Liver (tissue), 9 donors: ENCODE results near the gene PRB3. TPM values are rescaled to one million over a fixed set of nuclear protein-coding genes. Genes with fewer than 3 reads are reported as not detected.

Experiments
- DNase-seq: peaks from one replicate; pipeline ENCODE4 v3.0.0-alpha.2; 2017; ENCODE audit warnings: low spot score
- H3K27ac ChIP-seq, 2 donors: one replicate each; pipeline ENCODE4 v1.7.0; 2013; ENCODE audit warnings: inconsistent platforms in 2 of 2, low read length in 2 of 2, control low read depth in 1 of 2, low read depth in 1 of 2, mild to moderate bottlenecking in 1 of 2
- H3K27me3 ChIP-seq, 4 donors: one replicate each; pipeline versions ENCODE4 v1.6.1 to v1.7.0; 2013; ENCODE audit warnings: low read length in 3 of 4, inconsistent platforms in 1 of 4, mild to moderate bottlenecking in 1 of 4, moderate library complexity in 1 of 4; ENCODE audit not compliant: control insufficient read depth in 4 of 4, insufficient read depth in 4 of 4
- H3K36me3 ChIP-seq, 4 donors: one replicate each; pipeline versions ENCODE4 v1.6.1 to v1.7.0; 2013; ENCODE audit warnings: low read length in 3 of 4, mild to moderate bottlenecking in 3 of 4, low read depth in 1 of 4, moderate library complexity in 1 of 4; ENCODE audit not compliant: control insufficient read depth in 4 of 4, insufficient read depth in 3 of 4
- H3K4me1 ChIP-seq, 4 donors: one replicate each; pipeline versions ENCODE4 v1.6.1 to v1.7.0; 2013; ENCODE audit warnings: low read length in 3 of 4, mild to moderate bottlenecking in 3 of 4, moderate library complexity in 1 of 4; ENCODE audit not compliant: control insufficient read depth in 4 of 4, insufficient read depth in 4 of 4
- H3K4me3 ChIP-seq, 3 donors: one replicate each; pipeline versions ENCODE4 v1.6.1 to v1.7.0; 2013; ENCODE audit warnings: low read length in 3 of 3, control low read depth in 1 of 3, low read depth in 1 of 3, mild to moderate bottlenecking in 1 of 3
- H3K9ac ChIP-seq, 2 donors: one replicate each; pipeline ENCODE4 v1.7.0; 2013; ENCODE audit warnings: low read length in 2 of 2, mild to moderate bottlenecking in 2 of 2, moderate library complexity in 2 of 2, control low read depth in 1 of 2, low read depth in 1 of 2
- H3K9me3 ChIP-seq, 4 donors: one replicate each; pipeline versions ENCODE4 v1.6.1 to v1.7.0; 2013; ENCODE audit warnings: low read length in 3 of 4; ENCODE audit not compliant: control insufficient read depth in 4 of 4
- ATF3 ChIP-seq: IDR thresholded peaks from 2 replicates; pipeline ENCODE4 v1.6.1; 2016; ENCODE audit warnings: antibody characterized with exemption
- CTCF ChIP-seq: fragments of 150-350 bp; IDR thresholded peaks from 2 replicates; pipeline ENCODE4 v1.5.1; 2017; ENCODE audit warnings: improper control_type of control experiment, low read depth, low read length; ENCODE audit not compliant: missing input control
- EGR1 ChIP-seq, 2 donors: IDR thresholded peaks; 2 replicates each; pipeline ENCODE4 v1.6.1; 2016 to 2018; ENCODE audit warnings: antibody characterized with exemption in 2 of 2, low read depth in 2 of 2
- FOXA1 ChIP-seq: IDR thresholded peaks from 2 replicates; pipeline ENCODE4 v1.6.1; 2016; ENCODE audit warnings: antibody characterized with exemption
- FOXA2 ChIP-seq: IDR thresholded peaks from 2 replicates; pipeline ENCODE4 v1.6.1; 2016; ENCODE audit warnings: antibody characterized with exemption
- GABPA ChIP-seq, 2 donors: IDR thresholded peaks in 1 of 2; conservative IDR thresholded peaks in 1 of 2; 2 replicates each; pipeline ENCODE4 v1.6.1; 2016; ENCODE audit warnings: antibody characterized with exemption in 2 of 2, mild to moderate bottlenecking in 1 of 2, moderate library complexity in 1 of 2
- HNF4A ChIP-seq, 2 donors: conservative IDR thresholded peaks; 2 replicates each; pipeline ENCODE4 v1.6.1; 2016; ENCODE audit warnings: antibody characterized with exemption in 2 of 2, mild to moderate bottlenecking in 2 of 2
- HNF4G ChIP-seq: IDR thresholded peaks from 2 replicates; pipeline ENCODE4 v1.6.1; 2016; ENCODE audit warnings: antibody characterized with exemption
- JUND ChIP-seq, 2 donors: IDR thresholded peaks; 2 replicates each; pipeline ENCODE4 v1.6.1; 2016; ENCODE audit warnings: antibody characterized with exemption in 2 of 2
- MAX ChIP-seq: IDR thresholded peaks from 2 replicates; pipeline ENCODE4 v1.6.1; 2016; ENCODE audit warnings: antibody characterized with exemption
- RAD21 ChIP-seq, 2 donors: IDR thresholded peaks; 2 replicates each; pipeline ENCODE4 v1.6.1; 2016; ENCODE audit warnings: antibody characterized with exemption in 2 of 2, mild to moderate bottlenecking in 2 of 2
- REST ChIP-seq: IDR thresholded peaks from 2 replicates; pipeline ENCODE4 v1.6.1; 2016; ENCODE audit warnings: antibody characterized with exemption, mild to moderate bottlenecking
- RXRA ChIP-seq, 2 donors: IDR thresholded peaks; 2 replicates each; pipeline ENCODE4 v1.6.1; 2017 to 2018; ENCODE audit warnings: antibody characterized with exemption in 2 of 2, mild to moderate bottlenecking in 1 of 2
- SP1 ChIP-seq: IDR thresholded peaks from 2 replicates; pipeline ENCODE4 v1.6.1; 2018; ENCODE audit warnings: antibody characterized with exemption, mild to moderate bottlenecking
- TAF1 ChIP-seq: conservative IDR thresholded peaks from 2 replicates; pipeline ENCODE4 v1.6.1; 2016; ENCODE audit warnings: antibody characterized with exemption, mild to moderate bottlenecking
- YY1 ChIP-seq: IDR thresholded peaks from 2 replicates; pipeline ENCODE4 v1.6.1; 2016; ENCODE audit warnings: antibody characterized with exemption, mild to moderate bottlenecking
- ZBTB33 ChIP-seq: IDR thresholded peaks from 2 replicates; pipeline ENCODE4 v1.6.1; 2016; ENCODE audit warnings: antibody characterized with exemption
- WGBS: extraction: QIAGEN DNeasy Blood & Tissue Kit; methylation state at CpG from one replicate; pipeline ENCODE4 v1.1.7; 2013; 5-methylcytosine and 5-hydroxymethylcytosine counted together
- polyA plus RNA-seq, 2 donors: library from polyadenylated mRNA; stranded (reverse) in 1 of 2; unstranded in 1 of 2; fragments of 200-250 nt in 1 of 2; fragments of >200 nt in 1 of 2; fragmentation: Nextera tagmentation in 1 of 2; extraction: Ambion mirVana in 1 of 2; gene quantifications; one replicate each; pipeline versions ENCODE4 v1.2.1 to v1.2.3, GENCODE V29; 2013 to 2015
- total RNA-seq, 2 donors: library from RNA; depleted of rRNA; stranded (reverse); fragments of >200 nt; gene quantifications; one replicate each; pipeline ENCODE4 v1.2.3, GENCODE V29; 2014
- donor health status: healthy.
- donor health status: healthy.
- donor health status: healthy.
- donor health status: healthy.
- donor health status: healthy.

PRB3 gene
- total and polyA plus RNA-seq, 4 donors = not detected

GRCh38 chr12:11242656-11243055 lies 26.9 kb downstream of the PRB3 start:
- TF ChIP-seq CTCF (no peak), YY1 (no peak), ZBTB33 (no peak), ATF3 (no peak), GABPA (IDR thresholded peaks at IDR 0.05 in 1 of 2, conservative IDR thresholded peaks at IDR 0.05 in 1 of 2) (no peak), RXRA (IDR thresholded peaks at IDR 0.05) (no peak), RAD21 (IDR thresholded peaks at IDR 0.05) (no peak), JUND (IDR thresholded peaks at IDR 0.05) (no peak), SP1 (no peak), EGR1 (IDR thresholded peaks at IDR 0.05; ENCODE audit: low read depth in 2 of 2) (no peak), MAX (no peak), HNF4A (conservative IDR thresholded peaks at IDR 0.05) (no peak), HNF4G (no peak), FOXA1 (no peak), REST (no peak)
- WGBS = 62% methylated on average over 3 of the region's 3 CpGs
- no peak for DNase-seq

GRCh38 chr12:11240348-11240930 lies 29.1 kb downstream of the PRB3 start:
- Histone ChIP-seq H3K4me1 (no peaks in the 10 kb centered on the region), H3K4me3 (no peak overlapping the region), H3K9me3 (no peaks in the 10 kb centered on the region), H3K27ac (no peak overlapping the region), H3K36me3 (no peaks in the 10 kb centered on the region), H3K27me3 (no peaks in the 10 kb centered on the region), H3K9ac (no peak overlapping the region)
- 92% methylated on average over 3 of the region's 3 CpGs for WGBS
- no peak for DNase-seq
- TF ChIP-seq TAF1 = no peak
- TF ChIP-seq CTCF = no peak
- no peak for TF ChIP-seq GABPA (IDR thresholded peaks at IDR 0.05 in 1 of 2, conservative IDR thresholded peaks at IDR 0.05 in 1 of 2)
- no peak for TF ChIP-seq HNF4A (conservative IDR thresholded peaks at IDR 0.05)
- TF ChIP-seq MAX = no peak
- no peak for TF ChIP-seq SP1
- no peak for TF ChIP-seq JUND (IDR thresholded peaks at IDR 0.05)
- TF ChIP-seq FOXA1 = no peak
- no peak for TF ChIP-seq ATF3
- no peak for TF ChIP-seq FOXA2
- no peak for TF ChIP-seq ZBTB33
- TF ChIP-seq YY1 = no peak
- TF ChIP-seq HNF4G = no peak
- TF ChIP-seq RAD21 (IDR thresholded peaks at IDR 0.05) = no peak
- no peak for TF ChIP-seq RXRA (IDR thresholded peaks at IDR 0.05)

More at GRCh38 chr12:11242656-11243055, 26.9 kb downstream of the PRB3 start:
- no peaks in the 10 kb centered on the region for H3K27me3 ChIP-seq
- no peaks in the 10 kb centered on the region for H3K4me1 ChIP-seq
- H3K27ac ChIP-seq = no peak overlapping the region
- H3K9me3 ChIP-seq = no peaks in the 10 kb centered on the region
- no peak overlapping the region for H3K9ac ChIP-seq
- H3K36me3 ChIP-seq = no peaks in the 10 kb centered on the region
- H3K4me3 ChIP-seq = no peak overlapping the region
